Thyroid gland (tissue), 4 donors: ENCODE measurements around the gene SLC25A18.
"Not testable (repeated sequence)": the region's sequence is repeated elsewhere in the genome, so short reads cannot be mapped to it uniquely, and the experiment has no call there.

Source experiments
- CTCF ChIP-seq, 6 experiments: fragments of 200-600 bp in 3 of 6; fragments of 450-650 bp in 3 of 6; sonication (generic) in 3 of 6; IDR thresholded peaks; one replicate each; pipeline ENCODE4 v1.5.1; 2016 to 2019; ENCODE audit warnings: antibody characterized with exemption in 6 of 6, mild to moderate bottlenecking in 2 of 6, inconsistent platforms in 1 of 6, moderate library complexity in 1 of 6
- POLR2A ChIP-seq, 2 donors: fragments of 450-650 bp; IDR thresholded peaks; one replicate each; pipeline ENCODE4 v1.6.1; 2017; ENCODE audit warnings: antibody characterized with exemption in 2 of 2, mild to moderate bottlenecking in 2 of 2, moderate library complexity in 1 of 2

DNA sequence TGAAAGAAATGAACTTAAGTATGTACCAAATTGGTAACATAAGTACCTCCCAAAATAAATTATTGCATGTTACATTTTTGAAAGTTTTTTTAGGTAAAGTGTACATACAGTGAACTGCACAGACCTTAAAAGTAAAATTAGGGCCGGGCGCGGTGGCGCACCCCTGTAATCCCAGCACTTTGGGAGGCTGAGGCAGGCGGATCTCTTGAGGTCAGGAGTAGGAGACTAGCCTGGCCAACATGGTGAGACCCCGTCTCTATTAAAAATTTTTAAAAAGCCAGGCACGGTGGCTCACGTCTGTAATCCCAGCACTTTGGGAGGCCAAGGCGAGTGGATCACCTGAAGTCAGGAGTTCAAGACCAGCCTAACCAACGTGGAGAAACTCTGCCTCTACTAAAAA, 73.6 kb downstream of the SLC25A18 start:
- TF ChIP-seq CTCF, POLR2A (IDR thresholded peaks at IDR 0.05): not testable (repeated sequence)
